ENCODE results near the gene MED16.

GRCh38 chr19:885536-886224, 7.3 kb downstream of the MED16 start:
- TF ChIP-seq POLR2AphosphoS5 (IDR thresholded peaks at IDR 0.05; ENCODE audit: low read depth, low read length) (no peak), POLR2A (IDR thresholded peaks at IDR 0.05; ENCODE audit: low read depth, low read length) (no peak), TAF1 (IDR thresholded peaks at IDR 0.05; ENCODE audit: low read depth, low read length) (no peak), POU2F2 (IDR thresholded peaks at IDR 0.05; ENCODE audit: low read depth, low read length) (no peak), SPI1 (IDR thresholded peaks at IDR 0.05; ENCODE audit: low read depth, low read length) (no peak)

All from GM12891 (cell line).